CD4-positive, alpha-beta T cell treated with Interleukin-15 for 4 hours (primary cell): ENCODE data around the gene LRIG1.

ENCODE experiments used
- DNase-seq: peaks from one replicate; pipeline ENCODE4 v3.0.0-alpha.2; 2020; ENCODE audit warnings: low spot score

The LRIG1 gene

GRCh38 chr3:66382142-66382541, 118.7 kb downstream of the LRIG1 start:
- no peak for DNase-seq

DNA sequence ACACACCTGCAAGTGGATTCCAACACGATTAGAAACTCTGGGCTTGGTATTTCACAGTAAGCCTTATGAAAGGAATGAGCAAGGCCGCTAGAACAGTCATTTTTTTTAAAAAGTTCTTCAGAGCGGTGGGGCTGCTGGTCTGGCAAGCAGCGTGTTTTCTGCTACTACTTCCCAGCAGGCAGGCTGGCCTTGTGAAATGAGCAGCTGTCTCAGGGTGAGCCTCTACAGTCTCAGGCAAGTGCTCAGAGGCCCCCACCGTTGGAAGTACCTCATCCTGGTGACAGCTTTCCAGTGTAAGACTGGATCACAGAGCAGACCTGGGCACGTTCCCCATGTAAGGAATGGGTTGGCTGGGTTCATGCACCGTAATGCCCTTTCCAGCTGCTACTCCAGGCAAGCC, 119.2 kb downstream of the LRIG1 start:
- DNase-seq, result no peak

DNA sequence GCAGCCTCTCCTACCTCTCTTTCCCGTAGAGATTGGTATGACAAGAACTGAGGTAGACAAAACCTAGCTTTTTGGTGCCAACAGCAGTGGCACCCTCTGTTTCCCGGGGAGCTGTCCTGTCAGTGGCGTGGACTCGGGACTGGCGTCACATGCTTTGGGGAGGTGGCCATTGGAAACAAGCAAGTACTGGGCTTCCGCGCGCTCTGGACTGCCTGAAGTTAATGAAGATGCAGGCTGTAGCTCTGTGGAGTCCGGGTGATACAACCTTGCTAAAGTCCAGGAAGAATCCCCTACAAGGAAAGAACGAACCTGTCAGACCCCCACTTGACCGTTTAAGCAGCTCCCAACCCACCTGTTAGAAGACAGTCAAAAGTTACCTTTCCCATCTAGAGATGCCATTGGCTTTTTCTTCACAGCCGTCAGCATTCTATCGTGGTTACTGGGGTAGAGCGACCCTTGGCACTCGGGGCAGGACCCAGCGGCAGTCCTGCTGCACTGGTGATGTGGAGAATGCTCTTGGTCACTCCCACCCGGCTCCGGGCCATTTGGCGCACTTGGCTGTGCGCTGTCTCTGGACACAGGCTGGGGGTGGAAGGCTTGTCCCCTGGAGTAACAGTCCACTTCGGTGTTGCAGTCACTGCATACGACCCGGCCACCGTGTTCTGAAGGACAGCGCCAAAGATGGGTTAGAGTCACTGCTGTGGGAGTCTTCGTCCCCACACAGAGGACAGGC, 120.5 kb downstream of the LRIG1 start:
- DNase-seq, result no peak

GRCh38 chr3:66379565-66379964, 121.3 kb downstream of the LRIG1 start:
- DNase-seq, result no peak

DNA sequence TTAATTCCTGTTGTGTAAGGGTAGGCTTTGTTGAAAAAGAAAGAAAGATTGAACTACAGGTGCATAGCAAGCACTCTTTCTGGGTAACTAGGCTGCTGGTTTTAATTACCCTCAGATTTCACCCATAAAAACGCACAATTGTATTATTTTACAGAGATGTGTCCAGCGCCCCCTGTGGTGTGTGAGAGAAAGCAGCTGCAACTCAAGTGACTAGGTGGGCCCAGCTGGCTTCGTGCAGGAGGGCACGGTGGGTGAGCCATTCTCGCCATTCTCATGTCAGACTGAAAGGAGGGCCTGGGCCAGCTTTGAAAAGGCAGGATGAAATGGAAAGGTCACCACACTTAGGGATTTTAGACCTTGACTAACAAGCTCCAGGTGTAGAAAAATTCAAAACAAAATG, 122.6 kb downstream of the LRIG1 start:
- DNase-seq, result peak; percentile 43

GRCh38 chr3:66377800-66378199, 123.0 kb downstream of the LRIG1 start:
- no peak for DNase-seq

DNA sequence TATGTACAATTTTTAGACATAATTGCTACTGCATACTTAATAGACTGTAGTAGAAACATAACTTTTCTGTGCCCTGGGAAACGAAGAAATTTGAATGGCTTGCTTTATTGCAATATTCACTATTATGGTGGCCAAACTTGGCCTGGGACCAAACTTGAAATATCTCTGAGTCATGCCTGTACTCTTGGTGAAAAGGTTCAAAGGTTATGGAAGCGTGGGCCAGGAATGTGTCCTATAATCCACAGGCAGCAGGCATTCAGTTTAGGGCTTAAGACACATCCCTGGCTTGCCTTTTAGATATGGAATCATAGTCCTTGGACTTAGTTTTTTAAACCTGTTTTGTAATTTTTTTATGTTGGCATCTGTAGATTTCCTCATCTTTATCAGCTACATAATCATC, 124.3 kb downstream of the LRIG1 start:
- no peak for DNase-seq

DNA sequence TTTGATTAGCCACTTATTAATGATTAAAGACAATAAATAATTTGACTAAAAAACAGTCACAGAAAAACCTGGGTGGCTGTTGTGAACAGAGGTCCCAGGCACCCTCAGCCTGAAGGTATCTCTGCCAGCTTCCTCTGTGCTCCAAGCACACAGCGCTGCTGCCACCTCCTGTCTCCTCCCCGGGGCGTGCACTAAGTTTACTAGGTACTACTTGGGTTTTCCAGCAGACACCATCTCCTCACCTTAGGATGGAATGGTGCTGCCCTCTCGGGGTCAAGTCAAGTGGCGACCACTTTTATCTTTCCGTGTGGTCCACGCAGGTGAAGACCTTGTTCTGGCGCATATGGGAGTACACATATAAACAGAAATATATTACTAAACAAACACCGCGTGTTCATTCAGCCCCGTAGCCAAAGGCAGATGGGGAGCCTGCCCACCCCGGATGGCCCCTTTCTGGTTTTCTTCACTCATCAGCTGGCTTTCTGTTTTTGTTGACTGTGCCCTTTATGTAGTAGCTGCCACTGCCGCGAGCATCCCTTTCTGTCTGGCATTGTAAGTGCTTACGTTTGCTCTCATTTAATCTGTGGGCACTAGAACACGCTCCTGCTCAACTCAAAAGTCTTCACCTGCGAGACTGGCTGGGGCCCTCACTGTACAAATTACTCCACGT, 128.0 kb downstream of the LRIG1 start:
- peak; percentile 49 for DNase-seq

DNA sequence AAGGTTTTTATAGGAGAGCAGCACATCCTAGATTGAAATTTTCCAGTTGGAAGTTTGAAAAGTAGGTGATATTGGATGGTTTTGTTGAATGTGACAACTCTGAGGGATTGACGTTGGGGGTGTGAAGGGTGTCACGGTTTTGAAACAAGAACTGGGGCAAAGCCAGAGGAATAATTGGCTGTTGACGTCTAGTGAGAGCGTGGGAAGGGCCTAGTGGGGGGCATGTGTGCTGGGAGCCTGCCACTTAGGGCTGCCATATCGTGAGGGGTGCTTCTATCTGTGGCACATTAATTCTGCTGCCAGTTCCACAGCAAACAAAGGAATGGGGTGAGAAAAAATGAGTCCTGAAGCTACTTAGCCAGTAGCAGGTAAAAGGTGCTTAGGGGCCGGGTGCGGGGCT, 129.4 kb downstream of the LRIG1 start:
- DNase-seq, result no peak

GRCh38 chr3:66370179-66370578, 130.6 kb downstream of the LRIG1 start:
- no peak for DNase-seq

DNA sequence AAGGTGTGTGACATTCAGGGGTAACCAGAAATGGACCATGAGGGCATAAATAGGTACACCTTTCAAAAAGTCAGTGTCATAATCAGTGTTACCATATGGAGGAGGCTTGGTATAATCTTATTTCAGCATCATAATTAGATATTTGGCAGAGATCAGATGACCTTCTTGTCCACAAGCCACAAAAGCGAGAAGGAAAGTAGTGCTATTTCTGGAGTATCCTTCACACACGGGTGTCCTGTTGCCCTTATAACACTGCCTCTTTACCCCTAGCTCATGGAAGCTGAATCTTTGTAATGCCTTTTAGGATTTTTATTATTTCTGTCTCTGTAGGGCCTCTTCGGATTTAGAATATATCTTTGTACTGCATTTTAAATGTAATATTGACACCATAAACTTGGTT, 132.8 kb downstream of the LRIG1 start:
- DNase-seq, result no peak

- DNase-seq, result no peak
These were observed 134.1 kb downstream of the LRIG1 start for GRCh38 chr3:66366747-66367146.

GRCh38 chr3:66365080-66365479, 135.7 kb downstream of the LRIG1 start:
- no peak for DNase-seq

- DNase-seq, result no peak
These were observed 137.7 kb downstream of the LRIG1 start for GRCh38 chr3:66363148-66363547.

DNA sequence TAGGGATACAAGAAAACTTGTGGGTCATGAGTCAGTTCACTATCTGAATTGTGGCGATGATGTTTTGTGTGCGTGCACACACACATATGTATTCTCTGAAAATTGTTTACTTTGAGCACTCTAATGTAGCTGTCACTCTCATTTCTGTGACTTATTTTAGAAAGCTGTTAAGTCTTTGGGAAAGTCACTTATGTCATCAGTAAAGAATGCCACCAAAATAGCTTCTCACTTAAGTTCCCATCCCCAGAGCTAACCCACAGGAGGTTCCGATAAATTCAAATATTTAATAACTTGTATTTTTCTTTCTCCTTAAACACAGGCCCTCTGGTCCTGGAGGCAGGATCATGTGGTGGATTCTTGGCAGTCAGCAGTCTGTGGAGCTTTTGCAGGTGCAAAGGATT, 138.3 kb downstream of the LRIG1 start:
- no peak for DNase-seq

- DNase-seq, result no peak
These were observed 139.5 kb downstream of the LRIG1 start for GRCh38 chr3:66361356-66361755.

- DNase-seq, result no peak
These were observed 144.8 kb downstream of the LRIG1 start for GRCh38 chr3:66355997-66356396.

DNA sequence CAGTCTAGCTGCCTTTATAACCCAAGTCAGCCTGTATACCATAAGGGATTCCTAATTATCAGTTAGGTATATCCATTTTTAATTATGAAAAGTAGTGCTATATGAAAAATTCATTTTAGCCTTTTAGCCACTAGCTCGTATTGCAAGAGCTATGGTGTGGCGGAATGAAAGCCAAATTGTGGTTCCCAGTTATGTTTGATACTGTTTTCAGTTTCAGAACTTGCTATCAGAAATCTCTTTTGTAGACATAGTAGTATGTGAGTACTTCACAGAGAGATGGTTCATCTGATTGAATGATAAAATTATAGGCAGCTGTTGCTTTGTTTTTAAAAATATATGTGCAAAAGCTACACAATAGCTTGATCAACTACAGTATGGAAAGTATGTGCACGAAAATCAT, 145.4 kb downstream of the LRIG1 start:
- no peak for DNase-seq

GRCh38 chr3:66354001-66354400, 146.8 kb downstream of the LRIG1 start:
- DNase-seq, result no peak

GRCh38 chr3:66353530-66353929, 147.3 kb downstream of the LRIG1 start:
- DNase-seq, result no peak

- no peak for DNase-seq
These were observed 147.8 kb downstream of the LRIG1 start for GRCh38 chr3:66353039-66353438.

DNA sequence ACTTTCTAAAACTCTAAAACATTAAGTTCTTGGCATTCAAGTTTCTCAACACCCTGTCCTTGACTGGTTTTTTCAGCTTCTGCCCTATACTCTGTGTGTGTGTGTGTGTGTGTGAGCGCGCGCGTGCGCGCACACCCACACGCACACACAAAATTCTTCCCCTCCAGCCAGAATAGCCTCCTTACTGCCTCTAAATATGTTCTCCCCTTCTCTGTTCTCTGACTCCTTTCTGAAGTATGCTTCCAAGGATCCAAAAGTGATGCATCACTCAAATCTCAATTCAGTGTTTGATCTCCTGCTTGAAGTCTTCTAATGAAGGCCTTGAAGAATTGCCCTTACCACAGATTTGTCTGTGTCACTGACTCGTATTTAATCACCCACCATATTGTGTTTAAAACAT, 150.2 kb downstream of the LRIG1 start:
- DNase-seq, result no peak

DNA sequence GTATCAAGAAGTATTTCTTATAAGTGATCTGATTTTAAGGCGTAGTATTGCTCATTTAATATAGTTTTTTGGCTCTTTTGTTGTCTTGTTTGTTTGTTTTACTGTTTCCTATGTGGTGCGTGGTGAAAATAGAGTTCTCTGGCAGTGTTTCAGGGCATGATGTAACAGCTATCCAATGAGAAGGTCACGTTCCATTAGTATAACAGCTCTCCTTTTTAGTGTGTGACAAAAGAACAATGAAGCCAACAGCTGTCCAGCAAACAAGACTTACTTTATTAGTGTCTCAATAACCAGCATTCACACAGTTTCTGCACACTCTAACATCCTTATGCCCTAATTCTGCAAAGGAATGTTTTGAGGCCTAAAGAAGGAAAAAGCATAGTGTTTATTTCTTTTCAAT, 152.1 kb downstream of the LRIG1 start:
- DNase-seq, result no peak
